Stomach (tissue), 9 donors: ENCODE data around the gene SLC25A24. TPM values are rescaled to one million over a fixed set of nuclear protein-coding genes. Genes with fewer than 3 reads are reported as not detected.
"Not testable (repeated sequence)": the region's sequence is repeated elsewhere in the genome, so short reads cannot be mapped to it uniquely, and the experiment has no call there.

Source experiments
- DNase-seq, 2 donors: peaks; one replicate each; pipeline versions ENCODE4 v3.0.0 to v3.0.0-alpha.2; 2013 to 2019
- H3K27ac ChIP-seq, 5 donors: fragments of 200-600 bp in 4 of 5; sonication (generic) in 4 of 5; one replicate each; pipeline ENCODE4 v1.5.1; 2013 to 2019; ENCODE audit warnings: mild to moderate bottlenecking in 1 of 5, moderate library complexity in 1 of 5
- H3K27me3 ChIP-seq, 3 donors: fragments of 200-600 bp; sonication (generic); one replicate each; pipeline ENCODE4 v1.5.1; 2017 to 2019; ENCODE audit warnings: mixed run types in 1 of 3
- H3K36me3 ChIP-seq, 4 donors: fragments of 200-600 bp; sonication (generic); 1 replicate in 3 of 4; 2 replicates in 1 of 4; pipeline ENCODE4 v1.5.1; 2016 to 2019
- H3K4me1 ChIP-seq, 4 donors: fragments of 200-600 bp; sonication (generic); one replicate each; pipeline ENCODE4 v1.5.1; 2016 to 2019
- H3K4me3 ChIP-seq, 4 donors: fragments of 200-600 bp; sonication (generic) in 3 of 4; one replicate each; pipeline ENCODE4 v1.5.1; 2016 to 2019; ENCODE audit warnings: mild to moderate bottlenecking in 1 of 4
- H3K9me3 ChIP-seq, 4 donors: fragments of 200-600 bp; sonication (generic); one replicate each; pipeline ENCODE4 v1.5.1; 2016 to 2019
- CTCF ChIP-seq, 7 experiments: fragments of 450-650 bp in 4 of 7; fragments of 200-600 bp in 3 of 7; sonication (generic) in 3 of 7; IDR thresholded peaks; one replicate each; pipeline ENCODE4 v1.5.1; 2016 to 2019; ENCODE audit warnings: antibody characterized with exemption in 7 of 7, control low read depth in 2 of 7, mild to moderate bottlenecking in 1 of 7
- EP300 ChIP-seq: sonication (generic); formaldehyde crosslinking; IDR thresholded peaks from one replicate; pipeline ENCODE4 v1.6.1; 2017; ENCODE audit warnings: antibody characterized with exemption
- POLR2A ChIP-seq, 4 donors: fragments of 450-650 bp; IDR thresholded peaks; one replicate each; pipeline ENCODE4 v1.6.1; 2016; ENCODE audit warnings: antibody characterized with exemption in 4 of 4, control low read depth in 2 of 4, mild to moderate bottlenecking in 1 of 4, moderate library complexity in 1 of 4
- POLR2AphosphoS5 ChIP-seq, 3 donors: sonication (generic); formaldehyde crosslinking; IDR thresholded peaks; one replicate each; pipeline ENCODE4 v1.6.1; 2016; ENCODE audit warnings: antibody characterized with exemption in 3 of 3
- WGBS, 5 donors: extraction: QIAGEN DNeasy Blood & Tissue Kit in 3 of 5; methylation state at CpG; one replicate each; pipeline versions ENCODE4 v1.1.5 to v1.1.7; 2013 to 2018; 5-methylcytosine and 5-hydroxymethylcytosine counted together
- intact Hi-C: fragments of 100-400 bp; cut with DNase I; formaldehyde crosslinking; loops from one replicate; pipeline ENCODE4 v1.15.1; 2023; ENCODE audit warnings: low total_unique reads
- polyA plus RNA-seq, 3 donors: library from polyadenylated mRNA; stranded (reverse); fragments of 200-250 nt; gene quantifications; one replicate each; pipeline ENCODE4 v1.2.3, GENCODE V29; 2013
- total RNA-seq, 5 donors: library from RNA; depleted of rRNA; stranded (reverse); fragments of >200 nt; gene quantifications; one replicate each; pipeline versions ENCODE4 v1.1.0 to v1.2.3, GENCODE V29; 2014 to 2016
- donor health status: healthy with polysubstance abuse.
- donor health status: Bipolar disorder and iron deficiency.
- donor health status: healthy.

Gene SLC25A24
- total and polyA plus RNA-seq, 8 donors = 4.1 to 76.9 (median 19.3) TPM

- intact Hi-C loops = no loop called here
- TF ChIP-seq CTCF (IDR thresholded peaks at IDR 0.05) (no peak), POLR2AphosphoS5 (IDR thresholded peaks at IDR 0.05) (no peak), EP300 (no peak), POLR2A (IDR thresholded peaks at IDR 0.05) (no peak)
- Histone ChIP-seq H3K36me3 (no peaks in the 10 kb centered on the region), H3K4me3 (no peak overlapping the region), H3K9me3 (peaks cover 0 to 2% (median 0%) of the 10 kb centered on the region in 4 donors), H3K27ac (no peak overlapping the region), H3K27me3 (peaks cover 0 to 15% (median 8%) of the 10 kb centered on the region in 3 donors), H3K4me1 (no peaks in the 10 kb centered on the region)
- DNase-seq = no peak
- WGBS, 5 donors = 76 to 89% (median 81%) methylated on average over 8 to 11 of the region's 11 CpGs
Observed at GRCh38 chr1:108209456-108210108, 9.4 kb upstream of the SLC25A24 start.

- Histone ChIP-seq H3K4me1 (no peaks in the 10 kb centered on the region), H3K36me3 (no peaks in the 10 kb centered on the region), H3K27me3 (peaks cover 0 to 15% (median 8%) of the 10 kb centered on the region in 3 donors), H3K9me3 (peaks cover 0 to 4% (median 0%) of the 10 kb centered on the region in 4 donors), H3K4me3 (no peak overlapping the region), H3K27ac (no peak overlapping the region)
- TF ChIP-seq POLR2AphosphoS5 (IDR thresholded peaks at IDR 0.05) (no peak), EP300 (no peak), POLR2A (IDR thresholded peaks at IDR 0.05) (no peak), CTCF (IDR thresholded peaks at IDR 0.05) (no peak)
- intact Hi-C loops = no loop called here
- peak in 1 of 2 donors; percentile 49 for DNase-seq
- WGBS, 5 donors = 42 to 57% (median 49%) methylated on average over 11 of the region's 11 CpGs
Observed at GRCh38 chr1:108208724-108209446, 8.7 kb upstream of the SLC25A24 start.

- H3K36me3 ChIP-seq, H3K9me3 ChIP-seq, intact Hi-C loops, H3K4me3 ChIP-seq, DNase-seq, H3K27me3 ChIP-seq, H3K27ac ChIP-seq: not testable (repeated sequence)
- WGBS, 5 donors = 89 to 96% (median 92%) methylated on average over 3 of the region's 3 CpGs
- H3K4me1 ChIP-seq = peaks cover 2 to 16% (median 9%) of the 10 kb centered on the region in 4 donors
Observed at GRCh38 chr1:108203582-108203981, 3.4 kb upstream of the SLC25A24 start.

- no peak overlapping the region for H3K27ac ChIP-seq
- intact Hi-C loops = no loop called here
- H3K9me3 ChIP-seq = peaks cover 0 to 4% (median 0%) of the 10 kb centered on the region in 4 donors
- TF ChIP-seq POLR2A (IDR thresholded peaks at IDR 0.05) = no peak
- no peak for TF ChIP-seq EP300
- no peak for TF ChIP-seq CTCF (IDR thresholded peaks at IDR 0.05)
- no peak for TF ChIP-seq POLR2AphosphoS5 (IDR thresholded peaks at IDR 0.05)
- peaks cover 0 to 7% (median under 1%) of the 10 kb centered on the region in 4 donors for H3K36me3 ChIP-seq
- H3K27me3 ChIP-seq = no peaks in the 10 kb centered on the region
- WGBS, 5 donors = 78 to 91% (median 80%) methylated on average over 5 of the region's 5 CpGs
- DNase-seq = no peak
- H3K4me3 ChIP-seq = no peak overlapping the region
- peaks cover 9 to 32% (median 20%) of the 10 kb centered on the region in 4 donors for H3K4me1 ChIP-seq
Observed at GRCh38 chr1:108201687-108202086, 1.5 kb upstream of the SLC25A24 start.
